IMR-90 (cell line): ENCODE data around the gene TIGD1. TPM values are rescaled to one million over a fixed set of nuclear protein-coding genes. Genes with fewer than 3 reads are reported as not detected.

Experiments
- ATAC-seq: fragments of 200-7000 bp; cut with Tn5 transposase; 2 replicates; pipeline ENCODE4 v1.9.1; 2020; ENCODE audit warnings: low read depth, mild to moderate bottlenecking, moderate library complexity
- BruUV-seq: library from RNA; stranded (reverse); fragments of 400-500 nt; replicated peaks from 2 replicates; lab custom pipeline; 2021; lab: Mats Ljungman, UMichigan
- CTCF ChIA-PET: fragments of 300-600 bp; formaldehyde crosslinking; extraction: SDS; loops from one replicate; lab custom pipeline; 2021; ENCODE audit warnings: antibody characterized with exemption; lab: Yijun Ruan, JAX
- POLR2A ChIA-PET: fragments of 300-600 bp; sonication (Branson Sonifier 250); formaldehyde crosslinking; loops from one replicate; lab custom pipeline; 2022; ENCODE audit warnings: antibody characterized with exemption; ENCODE audit not compliant: unreplicated experiment; lab: Charles Lee
- DNase-seq: peaks from one replicate; pipeline ENCODE4 v3.0.0; 2013
- H2AFZ ChIP-seq: replicated peaks from 2 replicates; pipeline ENCODE3; 2013; ENCODE audit warnings: low read length, mild to moderate bottlenecking; ENCODE audit not compliant: poor library complexity
- H2AK5ac ChIP-seq: 2 replicates; pipeline ENCODE4 v1.6.1; 2013; ENCODE audit warnings: low read depth, low read length, inconsistent platforms
- H2AK9ac ChIP-seq: replicated peaks from 2 replicates; pipeline ENCODE3; 2013; ENCODE audit warnings: mild to moderate bottlenecking, low read depth, low read length, moderate library complexity; ENCODE audit not compliant: poor library complexity
- H2BK120ac ChIP-seq: 2 replicates; pipeline ENCODE4 v1.6.1; 2013; ENCODE audit warnings: low read depth, low read length, inconsistent platforms
- H2BK15ac ChIP-seq: 3 replicates; pipeline ENCODE4 v1.6.1; 2013; ENCODE audit warnings: low read depth, low read length, inconsistent platforms
- H2BK20ac ChIP-seq: 2 replicates; pipeline ENCODE4 v1.6.1; 2013; ENCODE audit warnings: low read depth, mild to moderate bottlenecking, inconsistent platforms, low read length, moderate library complexity
- H2BK5ac ChIP-seq: 2 replicates; pipeline ENCODE4 v1.6.1; 2013; ENCODE audit warnings: mild to moderate bottlenecking, low read depth, low read length, inconsistent platforms; ENCODE audit not compliant: poor library complexity, severe bottlenecking
- H3K14ac ChIP-seq: replicated peaks from 2 replicates; pipeline ENCODE4 v1.6.1; 2013; ENCODE audit warnings: low read depth, low read length, inconsistent platforms
- H3K18ac ChIP-seq: 2 replicates; pipeline ENCODE4 v1.6.1; 2013; ENCODE audit warnings: low read depth, low read length, control low read depth
- H3K23ac ChIP-seq: 2 replicates; pipeline ENCODE4 v1.6.1; 2013; ENCODE audit warnings: low read depth, low read length, inconsistent platforms
- H3K27ac ChIP-seq: 2 replicates; pipeline ENCODE4 v1.5.1; 2013; ENCODE audit warnings: mild to moderate bottlenecking, control low read depth, low read length; ENCODE audit not compliant: insufficient read depth
- H3K27me3 ChIP-seq: 2 replicates; pipeline ENCODE4 v1.6.1; 2013; ENCODE audit warnings: low read length; ENCODE audit not compliant: control insufficient read depth, insufficient read depth
- H3K36me3 ChIP-seq: 2 replicates; pipeline ENCODE4 v1.6.1; 2013; ENCODE audit warnings: low read length, mixed read lengths; ENCODE audit not compliant: control insufficient read depth, insufficient read depth
- H3K4ac ChIP-seq: 2 replicates; pipeline ENCODE4 v1.6.1; 2013; ENCODE audit warnings: low read depth, low read length, inconsistent platforms
- H3K4me1 ChIP-seq: 2 replicates; pipeline ENCODE4 v1.6.1; 2013; ENCODE audit warnings: low read length, mixed read lengths; ENCODE audit not compliant: control insufficient read depth, insufficient read depth
- H3K4me2 ChIP-seq: 2 replicates; pipeline ENCODE4 v1.6.1; 2013; ENCODE audit warnings: low read depth, mild to moderate bottlenecking, control low read depth, low read length, moderate library complexity
- H3K4me3 ChIP-seq: 2 replicates; pipeline ENCODE4 v1.5.1; 2013; ENCODE audit warnings: low read depth, mild to moderate bottlenecking, control low read depth, low read length, moderate library complexity; ENCODE audit not compliant: insufficient read depth
- H3K56ac ChIP-seq: 2 replicates; pipeline ENCODE4 v1.6.1; 2013; ENCODE audit warnings: low read length, inconsistent platforms; ENCODE audit not compliant: insufficient read depth; ENCODE audit errors: extremely low read depth
- H3K79me1 ChIP-seq, 2 experiments: 2 replicates each; pipeline ENCODE4 v1.6.1; 2013; ENCODE audit warnings: low read length in 2 of 2, inconsistent platforms in 1 of 2, low read depth in 1 of 2
- H3K9ac ChIP-seq: 2 replicates; pipeline ENCODE4 v1.6.1; 2013; ENCODE audit warnings: low read depth, low read length, control low read depth
- H3K9me1 ChIP-seq: 2 replicates; pipeline ENCODE4 v1.6.1; 2013; ENCODE audit warnings: low read length, inconsistent platforms; ENCODE audit not compliant: insufficient read depth
- H3K9me3 ChIP-seq: 2 replicates; pipeline ENCODE4 v1.6.1; 2013; ENCODE audit warnings: low read length; ENCODE audit not compliant: control insufficient read depth, insufficient read depth
- H4K20me1 ChIP-seq: 2 replicates; pipeline ENCODE4 v1.6.1; 2013; ENCODE audit warnings: low read length, inconsistent platforms; ENCODE audit not compliant: insufficient read depth
- H4K5ac ChIP-seq: 2 replicates; pipeline ENCODE4 v1.6.1; 2013; ENCODE audit warnings: mild to moderate bottlenecking, low read depth, low read length, control low read depth
- H4K8ac ChIP-seq, 2 experiments: 2 replicates each; pipeline ENCODE4 v1.6.1; 2013; ENCODE audit warnings: low read depth in 2 of 2, low read length in 2 of 2, control low read depth in 1 of 2, inconsistent platforms in 1 of 2
- H4K91ac ChIP-seq: 2 replicates; pipeline ENCODE4 v1.6.1; 2013; ENCODE audit warnings: low read depth, low read length, inconsistent platforms; ENCODE audit not compliant: insufficient read depth
- BHLHE40 ChIP-seq: fragments of 150-350 bp; IDR thresholded peaks from 2 replicates; pipeline ENCODE4 v1.6.1; 2016; ENCODE audit warnings: mild to moderate bottlenecking, low read depth, low read length
- CEBPB ChIP-seq: IDR thresholded peaks from 2 replicates; pipeline ENCODE4 v1.6.1; 2012; ENCODE audit warnings: low read depth, low read length, improper control_type of control experiment
- CHD1 ChIP-seq: IDR thresholded peaks from 2 replicates; pipeline ENCODE4 v1.6.1; 2012; ENCODE audit warnings: low read depth, low read length, improper control_type of control experiment
- MXI1 ChIP-seq: IDR thresholded peaks from 2 replicates; pipeline ENCODE4 v1.6.1; 2012; ENCODE audit warnings: low read depth, mild to moderate bottlenecking, low read length, moderate library complexity, borderline replicate concordance
- NFE2L2 ChIP-seq: fragments of 150-350 bp; IDR thresholded peaks from 2 replicates; pipeline ENCODE4 v1.6.1; 2016; ENCODE audit warnings: low read depth, mild to moderate bottlenecking, low read length
- RCOR1 ChIP-seq: IDR thresholded peaks from 2 replicates; pipeline ENCODE4 v1.6.1; 2012; ENCODE audit warnings: mild to moderate bottlenecking, low read length, improper control_type of control experiment; ENCODE audit not compliant: insufficient replicate concordance
- RFX5 ChIP-seq: IDR thresholded peaks from 2 replicates; pipeline ENCODE4 v1.8.0; 2012; ENCODE audit warnings: low read depth, mild to moderate bottlenecking, low read length, moderate library complexity
- SMC3 ChIP-seq: fragments of 150-350 bp; IDR thresholded peaks from 2 replicates; pipeline ENCODE4 v1.6.1; 2016; ENCODE audit warnings: low read depth, mild to moderate bottlenecking, antibody characterized with exemption, low read length, moderate library complexity
- WGBS, 2 experiments: methylation state at CpG; one replicate each; pipeline versions ENCODE4 v1.1.5 to v1.1.7; 2013; ENCODE audit warnings: missing lambda C conversion rate in 2 of 2; ENCODE audit not compliant: insufficient read length in 1 of 2; ENCODE audit errors: extremely low coverage in 2 of 2; 5-methylcytosine and 5-hydroxymethylcytosine counted together
- dilution Hi-C: fragments of 300-500 bp; cut with HindIII; formaldehyde crosslinking; loops from one replicate; pipeline ENCODE4 v1.14.3; 2018; ENCODE audit warnings: low sequenced_read_pairs; ENCODE audit not compliant: unreplicated experiment
- in situ Hi-C: fragments of 300-500 bp; cut with MboI; formaldehyde crosslinking; loops from 3 replicates; pipeline ENCODE4 v1.14.3; 2019; ENCODE audit warnings: low sequenced_read_pairs, inconsistent platforms, mixed read lengths
- intact Hi-C: fragments of 100-400 bp; cut with micrococcal nuclease; formaldehyde crosslinking; loops from 2 replicates; pipeline ENCODE4 v1.10.0; 2022
- polyA plus RNA-seq, 3 experiments: library from polyadenylated mRNA; depleted of rRNA; stranded (reverse); fragments of >200 nt; gene quantifications; 2 replicates each; pipeline ENCODE4 v1.2.3, GENCODE V29; 2012; ENCODE audit warnings: low replicate concordance in 1 of 3
- total RNA-seq: library from RNA; depleted of rRNA; stranded (reverse); fragments of >200 nt; gene quantifications from 2 replicates; pipeline ENCODE4 v1.2.3, GENCODE V29; 2012

TIGD1 gene
- total and polyA plus RNA-seq, 2 of the 4 experiments (the other 2 are of a cell fraction): 2.7 to 2.9 TPM

GRCh38 chr2:232539298-232540231, 10.8 kb downstream of the TIGD1 start, which contains the start of gene CHRNG:
Gene CHRNG, plus strand, starts transcription at chr2:232539692. Its CDS starts 56 bp downstream, at chr2:232539748.
- TF ChIP-seq BHLHE40 (no peak), SMC3 (no peak), CHD1 (no peak), MXI1 (no peak), CEBPB (no peak), RCOR1 (no peak), NFE2L2 (no peak), RFX5 (no peak)
- H3K14ac ChIP-seq: no peak within 1 kb of the TSS
- no peaks in the 10 kb centered on the region; the same call in 1 of the 2 replicates for H3K4me1 ChIP-seq
- H4K8ac ChIP-seq: no peak within 1 kb of the TSS
- H4K5ac ChIP-seq: no peak within 1 kb of the TSS
- peaks cover 6% of the 10 kb centered on the region for H3K9me3 ChIP-seq
- H2AFZ ChIP-seq: no peak within 1 kb of the TSS
- DNase-seq (no peak), ATAC-seq (no peak)
- H4K91ac ChIP-seq: no peak within 1 kb of the TSS
- H3K27ac ChIP-seq: no peak within 1 kb of the TSS
- in situ Hi-C loops (no loop called here), intact Hi-C loops (no loop called here), dilution Hi-C loops (no loop called here)
- no peak within 1 kb of the TSS for H3K23ac ChIP-seq
- H2AK9ac ChIP-seq: no peak within 1 kb of the TSS
- WGBS, 2 experiments: 60% methylated on average over 1 of the region's 23 CpGs; no CpG with 5 or more reads in 1 of the 2 experiments
- no peaks in the 10 kb centered on the region for H3K36me3 ChIP-seq
- H3K56ac ChIP-seq: no peak within 1 kb of the TSS
- H4K20me1 ChIP-seq: no peaks in the 10 kb centered on the region; the same call in 1 of the 2 replicates
- no peak within 1 kb of the TSS for H3K4me2 ChIP-seq
- no peak within 1 kb of the TSS for H3K9ac ChIP-seq
- no peak within 1 kb of the TSS for H3K18ac ChIP-seq
- H2AK5ac ChIP-seq: no peak within 1 kb of the TSS
- H3K4ac ChIP-seq: no peak within 1 kb of the TSS
- 0 out of 2 replicates have a peak, but pooled peaks cover 5% of the 10 kb centered on the region for H3K9me1 ChIP-seq
- no peaks in the 10 kb centered on the region for H3K79me1 ChIP-seq
- POLR2A ChIA-PET: no interaction called here
- H2BK20ac ChIP-seq: no peak within 1 kb of the TSS
- H2BK5ac ChIP-seq: no peak within 1 kb of the TSS
- no peak within 1 kb of the TSS for H2BK120ac ChIP-seq
- CTCF ChIA-PET: no interaction called here
- no peak within 1 kb of the TSS for H2BK15ac ChIP-seq
- H3K27me3 ChIP-seq: peaks cover 17% of the 10 kb centered on the region
- H3K4me3 ChIP-seq: no peak within 1 kb of the TSS
- no TSS peak for BruUV-seq
